DMS153 (cell line): Measurements from ENCODE around the gene NPC2.
"Not testable (repeated sequence)": the region's sequence is repeated elsewhere in the genome, so short reads cannot be mapped to it uniquely, and the experiment has no call there.

Experiments
- DNase-seq: peaks from one replicate; lab custom pipeline; 2025; lab: John Stamatoyannopoulos, UW

Gene NPC2

GRCh38 chr14:74492776-74493342, at the start of gene NPC2:
Gene NPC2, minus strand, starts transcription at chr14:74493305. Its CDS starts 31 bp downstream, at chr14:74493274.
- DNase-seq, result no peak

DNA sequence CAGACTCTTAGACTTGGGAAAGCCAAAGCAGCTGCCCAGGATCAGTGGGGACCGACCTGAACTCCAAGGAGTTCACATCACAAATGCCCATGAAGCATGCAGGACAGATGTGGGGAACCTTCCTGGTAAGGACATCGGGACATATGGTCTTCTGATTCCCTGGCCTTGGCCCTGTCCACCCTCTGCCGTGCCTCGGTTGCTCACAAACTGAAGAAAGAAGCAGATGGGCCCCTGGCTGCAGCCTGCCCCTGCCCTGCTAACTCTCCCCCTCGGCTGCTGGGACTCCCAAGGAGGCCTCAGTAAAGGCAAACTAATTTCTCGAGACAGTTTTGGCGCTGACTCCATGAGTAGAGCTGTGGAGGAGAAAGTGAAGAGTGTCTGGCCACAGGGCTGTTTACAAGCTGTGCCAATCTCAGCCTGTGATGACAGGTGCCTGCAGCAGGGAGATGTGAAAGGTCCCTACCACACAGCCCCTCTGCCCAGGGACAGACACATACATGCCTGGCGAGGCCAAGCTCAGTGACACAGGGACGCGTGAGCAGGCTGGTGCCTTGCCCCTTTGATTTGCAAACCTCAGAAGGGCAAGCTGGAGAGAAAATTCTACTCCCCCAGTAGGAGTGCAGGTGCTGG, 49.1 kb upstream of the NPC2 start:
- DNase-seq, result no peak

DNA sequence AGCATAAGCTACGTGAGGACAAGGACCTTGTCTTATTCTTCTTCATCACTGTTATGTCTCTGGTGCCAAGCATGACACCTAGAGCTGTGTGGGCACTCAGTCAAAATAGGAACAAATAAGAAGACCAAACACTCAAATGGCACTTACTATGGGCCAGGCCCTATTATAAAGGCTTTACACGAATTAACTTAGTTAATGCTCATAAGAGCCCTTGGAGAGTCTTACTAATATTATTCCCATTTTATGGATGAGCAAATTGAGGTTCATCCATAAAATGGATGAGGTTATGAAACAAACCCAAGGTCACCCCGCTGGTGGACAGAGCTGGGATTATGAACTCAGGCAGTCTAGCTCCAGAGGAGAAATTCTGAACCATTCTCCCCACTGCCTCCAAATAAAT, 48.1 kb upstream of the NPC2 start:
- DNase-seq, result no peak

DNA sequence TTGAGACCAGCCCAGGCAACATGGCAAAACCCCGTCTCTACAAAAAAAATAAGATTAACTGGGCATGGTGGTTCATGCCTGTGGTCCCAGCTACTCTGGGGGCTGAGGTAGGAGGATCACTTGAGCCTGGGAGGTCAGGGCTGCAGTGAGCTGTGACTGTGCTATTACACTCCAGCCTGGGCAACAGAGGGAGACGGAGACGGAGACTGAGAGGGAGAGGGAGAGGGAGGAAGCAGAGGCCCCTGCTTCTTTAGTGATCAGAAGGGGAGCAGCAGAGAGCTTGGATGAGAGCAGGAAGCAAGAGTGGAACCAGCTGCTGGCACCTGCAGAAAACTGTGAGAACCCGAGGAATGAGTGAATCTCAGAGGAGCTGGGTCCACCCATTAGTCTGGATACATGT, 46.4 kb upstream of the NPC2 start:
- no peak for DNase-seq

GRCh38 chr14:74538411-74539391, 45.6 kb upstream of the NPC2 start:
- no peak for DNase-seq

DNA sequence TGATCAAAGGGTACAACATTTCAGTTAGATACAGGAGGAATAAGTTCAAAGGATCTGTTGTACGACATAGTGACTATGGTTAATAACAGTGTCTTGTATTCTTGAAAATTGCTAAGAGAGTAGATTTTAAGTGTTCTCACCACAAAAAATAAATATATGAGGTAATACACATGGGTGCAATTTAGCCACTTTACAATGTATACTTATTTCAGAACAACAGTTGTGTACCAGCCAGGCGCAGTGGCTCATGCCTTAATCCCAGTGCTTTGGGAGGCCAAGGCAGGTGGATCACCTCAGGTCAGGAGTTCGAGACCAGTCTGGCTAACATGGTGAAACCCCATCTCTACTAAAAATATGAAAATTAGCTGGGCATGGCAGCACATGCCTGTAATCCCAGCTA, 43.2 kb upstream of the NPC2 start:
- not testable (repeated sequence) for DNase-seq

GRCh38 chr14:74535756-74536325, 42.7 kb upstream of the NPC2 start:
- DNase-seq, result no peak

DNA sequence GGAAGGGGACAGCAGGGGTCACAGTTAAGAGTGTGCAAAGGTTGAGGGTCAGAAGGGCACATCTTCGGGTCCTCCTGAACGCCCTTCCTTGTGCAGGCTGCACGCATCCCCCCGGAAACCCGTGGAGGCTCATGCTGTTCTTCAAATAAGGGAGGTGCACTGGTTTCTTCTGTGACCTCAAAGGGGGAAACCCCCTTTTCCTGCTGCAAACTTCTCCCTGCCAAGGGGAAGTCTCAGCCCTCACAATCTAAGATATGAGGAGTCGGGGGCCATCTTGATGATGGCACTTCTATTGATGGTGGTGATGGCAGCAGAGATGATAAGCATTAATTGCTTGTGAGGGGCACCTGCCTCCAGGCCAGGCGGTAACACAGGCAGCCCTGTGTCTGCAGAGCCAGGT, 40.5 kb upstream of the NPC2 start:
- DNase-seq, result no peak

DNA sequence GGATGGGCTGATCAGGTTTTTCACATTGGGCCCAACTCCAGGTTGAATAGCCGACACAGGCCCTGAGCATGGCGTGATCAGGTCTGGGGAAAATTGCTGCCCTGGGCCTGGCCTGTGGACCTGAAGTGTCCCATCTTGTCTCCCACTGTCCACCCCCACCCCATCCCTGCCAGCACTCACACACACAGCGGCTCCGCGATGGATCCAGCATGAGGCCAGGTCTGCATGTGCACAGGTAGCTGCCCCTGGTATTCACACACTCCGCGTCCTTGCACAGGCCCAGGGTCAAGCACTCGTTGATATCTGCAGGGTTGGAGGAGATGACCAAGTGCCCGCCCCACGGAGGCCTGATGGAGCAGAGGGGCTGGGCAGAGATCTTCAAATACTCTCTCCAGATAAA, 39.1 kb upstream of the NPC2 start:
- no peak for DNase-seq

DNA sequence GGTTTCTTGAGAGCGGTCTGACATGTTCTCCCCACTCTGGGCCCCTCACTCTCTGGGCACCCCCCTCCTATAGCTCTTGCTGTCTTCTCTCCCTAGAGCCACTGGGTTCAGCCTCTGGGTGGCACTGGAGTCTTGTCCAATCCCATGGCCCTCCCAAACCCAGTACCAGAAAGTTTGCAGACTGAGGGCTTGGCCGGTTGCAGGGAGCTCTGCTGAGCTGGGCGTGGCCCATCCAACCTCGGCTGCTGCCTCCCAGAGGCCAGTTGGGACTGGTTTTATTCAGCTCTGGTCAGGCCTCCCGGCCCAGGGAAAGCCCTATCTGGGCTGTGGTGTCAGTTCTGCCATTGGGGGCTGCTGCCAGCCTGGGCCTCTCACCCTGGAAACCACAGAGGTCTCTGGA, 38.4 kb upstream of the NPC2 start:
- no peak for DNase-seq

DNA sequence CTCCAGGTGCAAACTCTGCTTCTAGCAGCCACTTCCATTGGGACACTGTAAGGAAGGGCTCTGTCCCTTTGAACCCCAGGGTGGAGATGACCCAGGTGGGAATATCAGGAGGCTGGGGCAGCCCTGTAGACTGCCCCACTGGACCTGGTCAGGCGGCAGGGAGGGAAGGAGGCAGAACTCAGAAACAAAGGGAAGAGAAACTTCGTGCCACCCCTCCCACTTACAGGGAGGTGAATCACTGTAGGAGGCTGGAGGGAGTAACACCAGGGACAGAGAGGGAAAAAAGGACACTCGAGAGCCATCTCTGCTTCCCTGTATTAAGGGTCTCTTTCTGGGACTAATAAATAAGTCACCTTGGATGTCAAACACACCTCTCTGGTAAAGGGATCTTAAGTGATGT, 37.9 kb upstream of the NPC2 start:
- DNase-seq, result no peak

GRCh38 chr14:74528886-74529285, 35.8 kb upstream of the NPC2 start:
- no peak for DNase-seq

GRCh38 chr14:74528406-74528805, 35.3 kb upstream of the NPC2 start:
- no peak for DNase-seq

- no peak for DNase-seq
These were observed 34.7 kb upstream of the NPC2 start for GRCh38 chr14:74527736-74528280.

DNA sequence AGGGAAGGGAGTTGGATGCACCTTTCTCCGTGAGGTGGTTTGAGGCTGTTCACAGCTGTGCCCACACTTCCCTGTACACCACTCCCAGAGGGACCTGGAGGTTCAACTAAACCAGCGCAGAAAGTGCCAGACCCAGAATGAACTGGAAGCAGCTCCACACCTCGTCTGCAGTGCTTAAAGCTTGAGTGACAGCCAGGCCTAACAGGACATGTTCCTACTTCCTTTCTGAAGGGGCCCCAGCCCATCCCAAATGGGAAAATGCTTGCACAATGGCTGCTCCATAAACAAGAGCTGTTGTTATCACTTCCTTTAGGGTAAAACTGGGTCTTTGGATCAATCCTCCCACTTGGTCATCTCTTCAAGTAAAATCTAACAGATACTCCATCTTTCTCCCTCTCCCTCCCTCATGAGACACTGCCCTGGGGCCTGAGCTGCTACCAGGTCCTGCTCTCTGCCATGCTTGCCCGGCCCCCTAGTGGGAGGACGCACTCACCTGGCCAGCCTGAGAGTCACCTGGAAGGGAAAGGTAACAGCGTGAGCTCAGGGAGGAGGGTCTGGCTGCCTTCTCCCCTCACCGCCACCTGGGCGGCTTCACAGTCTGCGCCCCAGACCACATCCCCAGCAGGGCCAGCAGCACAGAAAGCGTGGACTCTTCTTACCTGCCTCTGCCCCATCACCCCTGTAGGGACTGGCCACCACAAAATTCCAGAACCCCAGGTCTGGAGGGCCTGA, 33.9 kb upstream of the NPC2 start:
- no peak for DNase-seq

GRCh38 chr14:74525361-74525851, 32.3 kb upstream of the NPC2 start:
- DNase-seq, result no peak

DNA sequence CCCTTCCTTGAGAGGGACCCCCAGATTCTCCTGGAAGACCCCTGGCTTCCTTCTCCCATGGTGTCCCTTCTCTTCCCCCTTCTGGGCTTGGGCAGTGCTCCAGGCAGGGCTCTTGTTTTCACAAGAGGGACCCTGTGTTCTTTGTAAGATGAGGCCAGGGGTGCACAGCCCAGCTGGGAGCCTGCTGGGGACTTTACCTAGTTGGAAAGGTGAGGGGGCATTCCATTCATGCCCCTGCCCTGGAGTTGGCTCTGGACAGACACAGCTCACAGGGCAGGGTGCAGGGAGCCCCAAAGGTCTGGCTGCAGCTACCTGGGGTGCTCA, 31.7 kb upstream of the NPC2 start:
- DNase-seq, result no peak

DNA sequence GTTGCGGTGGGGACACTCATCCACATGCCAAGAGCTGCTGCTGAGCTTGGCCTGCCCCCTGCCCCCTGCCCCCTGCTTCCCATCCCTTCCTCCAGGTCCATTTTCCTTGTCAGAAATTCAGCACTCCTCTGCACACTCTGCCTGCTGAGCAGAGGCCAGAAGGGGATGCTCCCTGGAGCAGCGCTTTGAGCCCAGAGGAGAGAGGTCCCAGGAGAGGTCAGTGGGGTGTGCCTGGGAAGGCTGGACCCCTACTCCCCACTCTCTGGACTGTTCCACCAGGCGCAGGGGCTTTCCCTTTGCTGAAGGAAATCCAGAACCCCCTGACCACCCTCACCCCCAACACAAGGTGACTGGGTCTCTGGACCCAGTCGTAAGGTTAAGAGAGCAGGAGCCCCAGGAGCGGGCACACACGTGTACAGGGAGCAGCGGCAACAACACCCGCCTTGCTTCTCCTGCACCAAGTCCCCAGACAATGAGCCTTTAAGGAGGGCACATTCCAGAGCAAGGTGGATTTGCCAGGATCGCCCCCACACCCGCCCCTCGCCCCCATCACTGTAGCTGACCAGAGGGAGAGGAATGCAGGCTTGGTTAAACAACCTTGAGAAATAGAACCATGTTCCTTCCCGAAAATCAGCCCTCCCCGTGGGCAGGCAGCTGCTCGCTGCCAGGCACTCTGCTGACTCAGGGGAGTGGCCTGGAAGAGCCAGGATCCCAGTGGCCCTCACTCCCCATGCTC, 31.1 kb upstream of the NPC2 start:
- DNase-seq, result no peak

DNA sequence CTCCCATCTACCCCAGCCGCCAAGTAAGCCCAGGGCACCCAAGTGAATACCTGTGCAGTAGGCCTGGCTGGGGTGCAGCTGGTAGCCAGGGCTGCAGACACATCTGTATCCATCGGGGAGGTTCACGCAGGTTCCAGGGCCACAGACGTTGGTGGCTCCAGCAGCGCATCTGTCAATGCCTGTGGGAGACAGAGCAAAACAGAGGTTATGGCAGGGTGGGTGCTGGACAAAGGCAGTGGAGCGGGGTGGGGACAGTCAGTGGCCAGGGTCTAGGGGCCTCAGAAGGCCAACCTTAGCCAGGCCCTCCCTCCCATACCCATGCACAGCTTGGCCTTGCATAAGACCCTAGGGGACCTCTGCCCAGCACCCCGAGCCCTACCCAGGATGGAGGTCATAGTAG, 29.6 kb upstream of the NPC2 start:
- no peak for DNase-seq

- DNase-seq, result no peak
These were observed 28.7 kb upstream of the NPC2 start for GRCh38 chr14:74521756-74522155.
